H1 (cell line): ENCODE results near the gene OR2D3. TPM values are rescaled to one million over a fixed set of nuclear protein-coding genes. Genes with fewer than 3 reads are reported as not detected.
A peak's percentile ranks its signal among the peaks of the same experiment; 100 is the strongest.
"Not testable (repeated sequence)": the region's sequence is repeated elsewhere in the genome, so short reads cannot be mapped to it uniquely, and the experiment has no call there.

Source experiments
- CTCF ChIA-PET: fragments of 300-600 bp; sonication (Branson Sonifier 250); formaldehyde crosslinking; loops from one replicate; lab custom pipeline; 2021; ENCODE audit not compliant: partially characterized antibody; lab: Charles Lee
- POLR2A ChIA-PET: fragments of 300-600 bp; sonication (Branson Sonifier 250); formaldehyde crosslinking; loops from one replicate; lab custom pipeline; 2021; ENCODE audit warnings: inconsistent platforms; ENCODE audit not compliant: partially characterized antibody; lab: Charles Lee
- DNase-seq, 2 experiments: peaks; one replicate each; pipeline versions ENCODE4 v3.0.0 to v3.0.0-alpha.2; 2010 to 2022; ENCODE audit warnings: low spot score in 2 of 2, low read depth in 1 of 2, mixed read lengths in 1 of 2
- FAIRE-seq: peaks from 2 replicates; lab custom pipeline; 2011; peaks lifted over from hg19 to GRCh38; lab: Jason Lieb, UNC
- H2AFZ ChIP-seq: 2 replicates; pipeline ENCODE4 v1.8.1; 2012; ENCODE audit warnings: low read length, inconsistent platforms
- H2AK5ac ChIP-seq: 2 replicates; pipeline ENCODE4 v1.6.1; 2013; ENCODE audit warnings: low read depth, low read length
- H2BK120ac ChIP-seq: replicated peaks from 2 replicates; pipeline ENCODE3; 2013; ENCODE audit warnings: low read depth, low read length, inconsistent platforms
- H2BK12ac ChIP-seq: 2 replicates; pipeline ENCODE4 v1.6.1; 2013; ENCODE audit warnings: low read depth, low read length
- H2BK15ac ChIP-seq: 2 replicates; pipeline ENCODE4 v1.6.1; 2013; ENCODE audit warnings: low read length
- H2BK20ac ChIP-seq: 2 replicates; pipeline ENCODE4 v1.6.1; 2013; ENCODE audit warnings: low read length
- H2BK5ac ChIP-seq: 2 replicates; pipeline ENCODE4 v1.6.1; 2013; ENCODE audit warnings: low read depth, low read length
- H3K14ac ChIP-seq: 2 replicates; pipeline ENCODE4 v1.6.1; 2013; ENCODE audit warnings: inconsistent platforms; ENCODE audit not compliant: insufficient read length
- H3K18ac ChIP-seq: 2 replicates; pipeline ENCODE4 v1.6.1; 2013; ENCODE audit warnings: low read length; ENCODE audit errors: extremely low read depth
- H3K23ac ChIP-seq: 2 replicates; pipeline ENCODE4 v1.6.1; 2013; ENCODE audit warnings: inconsistent platforms; ENCODE audit not compliant: insufficient read length
- H3K23me2 ChIP-seq: 2 replicates; pipeline ENCODE4 v1.6.1; 2013; ENCODE audit warnings: low read depth, low read length
- H3K27ac ChIP-seq: 2 replicates; pipeline ENCODE4 v1.6.1; 2011; ENCODE audit warnings: low read depth, low read length, inconsistent platforms
- H3K27me3 ChIP-seq, 4 experiments: replicated peaks in 1 of 4; 1 replicate in 1 of 4; 2 replicates in 3 of 4; pipeline versions ENCODE4 v1.6.1 to v1.8.1; 2011 to 2013; ENCODE audit warnings: low read length in 3 of 4, mild to moderate bottlenecking in 3 of 4, inconsistent platforms in 2 of 4, mixed read lengths in 2 of 4, moderate library complexity in 1 of 4; ENCODE audit not compliant: control insufficient read depth in 3 of 4, insufficient read depth in 3 of 4; ENCODE audit errors: extremely low read depth in 1 of 4
- H3K36me3 ChIP-seq, 4 experiments: 2 replicates each; pipeline versions ENCODE4 v1.6.1 to v1.8.1; 2011 to 2013; ENCODE audit warnings: mild to moderate bottlenecking in 4 of 4, low read length in 3 of 4, moderate library complexity in 2 of 4, control low read depth in 1 of 4, inconsistent platforms in 1 of 4; ENCODE audit not compliant: insufficient read depth in 4 of 4, control insufficient read depth in 2 of 4
- H3K4ac ChIP-seq: replicated peaks from 2 replicates; pipeline ENCODE3; 2013; ENCODE audit warnings: low read length, low read depth, mixed read lengths, inconsistent platforms; ENCODE audit not compliant: insufficient read length
- H3K4me1 ChIP-seq, 4 experiments: replicated peaks in 1 of 4; 1 replicate in 1 of 4; 2 replicates in 3 of 4; pipeline versions ENCODE4 v1.6.1 to v1.8.1; 2011 to 2013; ENCODE audit warnings: low read length in 3 of 4, inconsistent platforms in 2 of 4, mixed read lengths in 1 of 4; ENCODE audit not compliant: insufficient read depth in 4 of 4, control insufficient read depth in 3 of 4
- H3K4me2 ChIP-seq, 2 experiments: 2 replicates each; pipeline versions ENCODE4 v1.6.1 to v1.8.1; 2011 to 2013; ENCODE audit warnings: low read depth in 2 of 2, low read length in 2 of 2, control low read depth in 1 of 2, inconsistent platforms in 1 of 2, mild to moderate bottlenecking in 1 of 2; ENCODE audit not compliant: insufficient read depth in 1 of 2
- H3K4me3 ChIP-seq, 4 experiments: fragments of 200-600, 300-600 bp in 1 of 4; sonication (generic), shearing (Covaris generic), sonication (Bioruptor Twin) in 1 of 4; 2 replicates each; pipeline versions ENCODE4 v1.5.1 to v1.8.1; 2011 to 2016; ENCODE audit warnings: low read length in 4 of 4, low read depth in 3 of 4, control low read depth in 2 of 4, inconsistent platforms in 2 of 4, mild to moderate bottlenecking in 2 of 4, mixed read lengths in 1 of 4, moderate library complexity in 1 of 4; ENCODE audit not compliant: insufficient read depth in 2 of 4; ENCODE audit errors: extremely low read depth in 1 of 4
- H3K56ac ChIP-seq: replicated peaks from 2 replicates; pipeline ENCODE3; 2013; ENCODE audit warnings: low read depth, mild to moderate bottlenecking, mixed read lengths, low read length, inconsistent platforms; ENCODE audit not compliant: insufficient read length
- H3K79me1 ChIP-seq: 2 replicates; pipeline ENCODE4 v1.6.1; 2013; ENCODE audit warnings: low read depth, low read length, control low read depth
- H3K79me2 ChIP-seq, 2 experiments: 2 replicates each; pipeline versions ENCODE4 v1.6.1 to v1.8.1; 2012 to 2013; ENCODE audit warnings: low read length in 2 of 2, mild to moderate bottlenecking in 2 of 2, inconsistent platforms in 1 of 2; ENCODE audit not compliant: insufficient read depth in 2 of 2, control insufficient read depth in 1 of 2
- H3K9ac ChIP-seq, 4 experiments: replicated peaks in 1 of 4; 1 replicate in 1 of 4; 2 replicates in 3 of 4; pipeline versions ENCODE4 v1.6.1 to v1.8.1; 2011 to 2013; ENCODE audit warnings: low read depth in 3 of 4, low read length in 3 of 4, control low read depth in 2 of 4, mild to moderate bottlenecking in 2 of 4, moderate library complexity in 2 of 4, inconsistent platforms in 1 of 4; ENCODE audit errors: extremely low read depth in 1 of 4
- H3K9me3 ChIP-seq, 2 experiments: 2 replicates each; pipeline versions ENCODE4 v1.6.1 to v1.8.1; 2012 to 2013; ENCODE audit warnings: mild to moderate bottlenecking in 2 of 2, moderate library complexity in 2 of 2, control low read depth in 1 of 2, inconsistent platforms in 1 of 2, low read depth in 1 of 2, low read length in 1 of 2, mixed read lengths in 1 of 2; ENCODE audit not compliant: insufficient read depth in 2 of 2
- H4K20me1 ChIP-seq, 2 experiments: replicated peaks in 1 of 2; 2 replicates each; pipeline versions ENCODE3 to v1.8.1; 2011 to 2013; ENCODE audit warnings: inconsistent platforms in 2 of 2, low read length in 2 of 2, mild to moderate bottlenecking in 1 of 2; ENCODE audit not compliant: insufficient read depth in 2 of 2, control insufficient read depth in 1 of 2
- H4K5ac ChIP-seq: 2 replicates; pipeline ENCODE4 v1.6.1; 2013; ENCODE audit warnings: low read length, low read depth, mixed read lengths, inconsistent platforms; ENCODE audit not compliant: insufficient read length
- H4K8ac ChIP-seq: 2 replicates; pipeline ENCODE4 v1.8.0; 2013; ENCODE audit warnings: mild to moderate bottlenecking, moderate library complexity, low read length, inconsistent platforms; ENCODE audit not compliant: insufficient read depth; ENCODE audit errors: extremely low read depth
- H4K91ac ChIP-seq: replicated peaks from 2 replicates; pipeline ENCODE3; 2013; ENCODE audit warnings: low read length, mixed read lengths, inconsistent platforms; ENCODE audit not compliant: insufficient read length
- MAFK ChIP-seq: IDR thresholded peaks from 2 replicates; pipeline ENCODE4 v1.6.1; 2012; ENCODE audit warnings: low read depth, mild to moderate bottlenecking, improper control_type of control experiment, low read length
- POU5F1 ChIP-seq: IDR thresholded peaks from 2 replicates; pipeline ENCODE4 v1.6.1; 2011; ENCODE audit warnings: low read depth, mild to moderate bottlenecking, low read length, moderate library complexity
- WGBS, 2 experiments: shearing (Covaris generic) in 1 of 2; methylation state at CpG; one replicate each; pipeline versions ENCODE4 v1.1.6 to v1.1.7; 2013 to 2015; ENCODE audit warnings: low lambda C conversion rate in 2 of 2, mixed read lengths in 2 of 2, inconsistent platforms in 1 of 2, low coverage in 1 of 2, missing lambda C conversion rate in 1 of 2; ENCODE audit not compliant: insufficient replicate concordance in 2 of 2, insufficient coverage in 1 of 2, insufficient read length in 1 of 2; ENCODE audit errors: extremely low coverage in 1 of 2, missing lambda C conversion rate in 1 of 2; 5-methylcytosine and 5-hydroxymethylcytosine counted together
- polyA plus RNA-seq, 7 experiments: library from polyadenylated mRNA; depleted of rRNA in 3 of 7; stranded (reverse) in 5 of 7; unstranded in 2 of 7; fragments of >200 nt in 5 of 7; fragments of 200-250 nt in 2 of 7; gene quantifications; 1 replicate in 5 of 7; 2 replicates in 1 of 7; 4 replicates in 1 of 7; pipeline versions ENCODE4 v1.2.1 to v1.2.3, GENCODE V29; 2011 to 2013; ENCODE audit warnings: missing spikeins in 2 of 7, mixed read lengths in 2 of 7
- total RNA-seq: library from RNA; stranded (reverse); fragmentation: NEBNext Ultra II Directional; extraction: Animal tissue kit (Norgen Biotek cat#: 25700); gene quantifications from 2 replicates; pipeline ENCODE4 v1.2.1, GENCODE V29; 2021

The OR2D3 gene
- total and polyA plus RNA-seq, 2 of the 8 experiments (the other 6 are each of a cell fraction or from before 2014, with no cell fraction given), result not detected

GRCh38 chr11:6882751-6883150, 38.1 kb upstream of the OR2D3 start:
- Histone ChIP-seq H3K79me1 (no peaks in the 10 kb centered on the region), H3K4ac (no peak overlapping the region), H3K9ac (no peak overlapping the region), H3K23ac (no peak overlapping the region), H4K8ac (no peak overlapping the region), H2BK12ac (no peak overlapping the region), H3K4me2 (no peak overlapping the region), H3K9me3 (no peaks in the 10 kb centered on the region), H3K4me3 (no peak overlapping the region), H3K14ac (no peak overlapping the region), H3K27ac (no peak overlapping the region), H2BK15ac (no peak overlapping the region), H2BK5ac (no peak overlapping the region), H2AK5ac (no peak overlapping the region), H2BK120ac (no peak overlapping the region), H3K79me2 (no peaks in the 10 kb centered on the region), H3K27me3 (no peaks in the 10 kb centered on the region), H3K4me1 (no peaks in the 10 kb centered on the region), H3K18ac (no peak overlapping the region), H3K23me2 (no peaks in the 10 kb centered on the region), H2AFZ (no peak overlapping the region), H3K36me3 (no peaks in the 10 kb centered on the region), H4K5ac (no peak overlapping the region), H2BK20ac (no peak overlapping the region), H4K91ac (no peak overlapping the region), H4K20me1 (no peaks in the 10 kb centered on the region), H3K56ac (no peak overlapping the region)
- FAIRE-seq, result no peak
- ChIA-PET CTCF (no interaction called here), POLR2A (no interaction called here)
- TF ChIP-seq MAFK (peak; percentile 68; the same call in 1 of the 2 replicates), POU5F1 (no peak)
- no peak for DNase-seq

DNA sequence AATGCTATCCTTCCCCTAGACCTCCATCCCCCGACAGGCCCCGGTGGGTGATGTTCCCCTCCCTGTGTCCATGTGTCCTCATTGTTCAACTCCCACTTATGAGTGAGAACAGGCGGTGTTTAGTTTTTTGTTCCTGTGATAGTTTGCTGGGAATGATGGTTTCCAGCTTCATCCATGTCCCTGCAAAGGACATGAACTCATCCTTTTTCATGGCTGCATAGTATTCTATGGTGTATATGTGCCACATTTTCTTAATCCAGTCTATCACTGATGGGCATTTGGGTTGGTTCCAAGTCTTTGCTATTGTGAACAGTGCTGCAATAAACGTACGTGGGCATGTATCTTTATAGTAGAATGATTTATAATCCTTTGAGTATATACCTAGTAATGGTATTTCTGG, 33.1 kb upstream of the OR2D3 start:
- H2BK15ac ChIP-seq, H4K8ac ChIP-seq, H3K18ac ChIP-seq, H2BK20ac ChIP-seq, POLR2A ChIA-PET, H2BK120ac ChIP-seq, H3K23ac ChIP-seq, H2BK12ac ChIP-seq, H3K56ac ChIP-seq, DNase-seq, H3K36me3 ChIP-seq, H2BK5ac ChIP-seq, H3K4me1 ChIP-seq, H3K4ac ChIP-seq, H2AK5ac ChIP-seq, H3K4me2 ChIP-seq, H3K23me2 ChIP-seq, H3K79me1 ChIP-seq, H3K27me3 ChIP-seq, H3K79me2 ChIP-seq, H3K27ac ChIP-seq, H3K9ac ChIP-seq, H3K4me3 ChIP-seq, H3K14ac ChIP-seq, H4K91ac ChIP-seq, H4K20me1 ChIP-seq, H3K9me3 ChIP-seq, H2AFZ ChIP-seq, H4K5ac ChIP-seq, FAIRE-seq: not testable (repeated sequence)
- WGBS, 2 experiments, result 91% methylated on average over 5 of the region's 5 CpGs; no CpG with 5 or more reads in 1 of the 2 experiments
- CTCF ChIA-PET, result interaction anchor here (2.3 kb wide), 1 partner anchor 76 kb away, joined by 9 read pairs; no protein-coding TSS in a partner anchor
